ENCODE data around the gene GIMAP2. TPM values are rescaled to one million over a fixed set of nuclear protein-coding genes. Genes with fewer than 3 reads are reported as not detected.

GIMAP2 gene
- total RNA-seq, 6 experiments from 2014 or later: not detected

- Mint-ChIP-seq H3K27me3 (ENCODE audit: insufficient read depth) (no peaks in the 10 kb centered on the region), H3K4me3 (no peak overlapping the region), H3K9me3 (peaks cover 42% of the 10 kb centered on the region), H3K4me1 (ENCODE audit: low read depth) (no peaks in the 10 kb centered on the region), H3K36me3 (ENCODE audit: low read depth) (no peaks in the 10 kb centered on the region), H3K27ac (no peak overlapping the region)
- TF ChIP-seq, protein P1, sequence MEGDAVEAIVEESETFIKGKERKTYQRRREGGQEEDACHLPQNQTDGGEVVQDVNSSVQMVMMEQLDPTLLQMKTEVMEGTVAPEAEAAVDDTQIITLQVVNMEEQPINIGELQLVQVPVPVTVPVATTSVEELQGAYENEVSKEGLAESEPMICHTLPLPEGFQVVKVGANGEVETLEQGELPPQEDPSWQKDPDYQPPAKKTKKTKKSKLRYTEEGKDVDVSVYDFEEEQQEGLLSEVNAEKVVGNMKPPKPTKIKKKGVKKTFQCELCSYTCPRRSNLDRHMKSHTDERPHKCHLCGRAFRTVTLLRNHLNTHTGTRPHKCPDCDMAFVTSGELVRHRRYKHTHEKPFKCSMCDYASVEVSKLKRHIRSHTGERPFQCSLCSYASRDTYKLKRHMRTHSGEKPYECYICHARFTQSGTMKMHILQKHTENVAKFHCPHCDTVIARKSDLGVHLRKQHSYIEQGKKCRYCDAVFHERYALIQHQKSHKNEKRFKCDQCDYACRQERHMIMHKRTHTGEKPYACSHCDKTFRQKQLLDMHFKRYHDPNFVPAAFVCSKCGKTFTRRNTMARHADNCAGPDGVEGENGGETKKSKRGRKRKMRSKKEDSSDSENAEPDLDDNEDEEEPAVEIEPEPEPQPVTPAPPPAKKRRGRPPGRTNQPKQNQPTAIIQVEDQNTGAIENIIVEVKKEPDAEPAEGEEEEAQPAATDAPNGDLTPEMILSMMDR (IDR thresholded peaks at IDR 0.05): no peak
- DNase-seq: no peak
Observed at GRCh38 chr7:150663802-150664494, 21.6 kb upstream of the GIMAP2 start.

GRCh38 chr7:150665089-150665748 lies 20.3 kb upstream of the GIMAP2 start:
- Mint-ChIP-seq H3K4me1 (ENCODE audit: low read depth) (no peaks in the 10 kb centered on the region), H3K4me3 (no peak overlapping the region), H3K36me3 (ENCODE audit: low read depth) (no peaks in the 10 kb centered on the region), H3K27ac (no peak overlapping the region), H3K9me3 (peaks cover 34% of the 10 kb centered on the region), H3K27me3 (ENCODE audit: insufficient read depth) (no peaks in the 10 kb centered on the region)
- no peak for DNase-seq
- TF ChIP-seq, protein P1 (IDR thresholded peaks at IDR 0.05): no peak

GRCh38 chr7:150665896-150666295 lies 19.6 kb upstream of the GIMAP2 start:
- no peak for DNase-seq
- Mint-ChIP-seq H3K36me3 (ENCODE audit: low read depth) (no peaks in the 10 kb centered on the region), H3K27ac (no peak overlapping the region), H3K9me3 (peaks cover 34% of the 10 kb centered on the region), H3K4me3 (no peak overlapping the region), H3K4me1 (ENCODE audit: low read depth) (no peaks in the 10 kb centered on the region), H3K27me3 (ENCODE audit: insufficient read depth) (no peaks in the 10 kb centered on the region)
- TF ChIP-seq, protein P1 (IDR thresholded peaks at IDR 0.05): no peak

- H3K27ac Mint-ChIP-seq: no peak overlapping the region
- H3K27me3 Mint-ChIP-seq (ENCODE audit: insufficient read depth): no peaks in the 10 kb centered on the region
- TF ChIP-seq, protein P1 (IDR thresholded peaks at IDR 0.05): no peak
- no peak for DNase-seq
- H3K36me3 Mint-ChIP-seq (ENCODE audit: low read depth): no peaks in the 10 kb centered on the region
- H3K9me3 Mint-ChIP-seq: peaks cover 36% of the 10 kb centered on the region
- no peak overlapping the region for H3K4me3 Mint-ChIP-seq
- H3K4me1 Mint-ChIP-seq (ENCODE audit: low read depth): no peaks in the 10 kb centered on the region
Observed at GRCh38 chr7:150666412-150666811, 19.1 kb upstream of the GIMAP2 start.

- Mint-ChIP-seq H3K9me3 (peaks cover 35% of the 10 kb centered on the region), H3K4me3 (no peak overlapping the region), H3K27me3 (ENCODE audit: insufficient read depth) (no peaks in the 10 kb centered on the region), H3K27ac (no peak overlapping the region), H3K36me3 (ENCODE audit: low read depth) (no peaks in the 10 kb centered on the region), H3K4me1 (ENCODE audit: low read depth) (no peaks in the 10 kb centered on the region)
- TF ChIP-seq, protein P1 (IDR thresholded peaks at IDR 0.05): no peak
- DNase-seq: no peak
Observed at GRCh38 chr7:150668472-150668911, 17.0 kb upstream of the GIMAP2 start.

All from HFFc6 (cell line).